OCI-LY7 (cell line): Measurements from ENCODE around the gene GALNT7. TPM values are rescaled to one million over a fixed set of nuclear protein-coding genes. Genes with fewer than 3 reads are reported as not detected.

Source experiments
- BruUV-seq: library from RNA; stranded (reverse); fragments of 400-500 nt; replicated peaks from 2 replicates; lab custom pipeline; 2021; lab: Mats Ljungman, UMichigan
- CTCF ChIA-PET: fragments of 300-600 bp; sonication (Branson Sonifier 250); formaldehyde crosslinking; loops from one replicate; lab custom pipeline; 2022; ENCODE audit warnings: antibody characterized with exemption; ENCODE audit not compliant: unreplicated experiment; lab: Charles Lee
- POLR2A ChIA-PET: fragments of 300-600 bp; sonication (Branson Sonifier 250); formaldehyde crosslinking; loops from one replicate; lab custom pipeline; 2022; ENCODE audit warnings: antibody characterized with exemption; lab: Charles Lee
- DNase-seq: peaks from one replicate; pipeline ENCODE4 v3.0.0-alpha.2; 2015; ENCODE audit warnings: low spot score
- H2AFZ ChIP-seq: fragments of 200-600 bp; sonication (generic), shearing (Covaris generic); 2 replicates; pipeline ENCODE4 v1.6.1; 2014; ENCODE audit warnings: mild to moderate bottlenecking, antibody characterized with exemption, low read length, moderate library complexity
- H3K27ac ChIP-seq: fragments of 200-600 bp; sonication (generic); 2 replicates; pipeline ENCODE4 v1.5.1; 2014; ENCODE audit warnings: mixed run types, low read depth, mild to moderate bottlenecking, moderate library complexity, low read length, inconsistent platforms; ENCODE audit not compliant: poor library complexity, severe bottlenecking
- H3K36me3 ChIP-seq: fragments of 200-600 bp; sonication (generic); 2 replicates; pipeline ENCODE4 v1.6.1; 2014; ENCODE audit warnings: mild to moderate bottlenecking, antibody characterized with exemption, low read length, moderate library complexity, mixed read lengths; ENCODE audit not compliant: insufficient read depth
- H3K4me1 ChIP-seq: fragments of 200-600 bp; sonication (generic); 2 replicates; pipeline ENCODE4 v1.5.1; 2014; ENCODE audit warnings: mild to moderate bottlenecking, low read length; ENCODE audit not compliant: insufficient read depth, poor library complexity, severe bottlenecking
- H3K4me2 ChIP-seq: fragments of 200-600 bp; sonication (generic); 2 replicates; pipeline ENCODE4 v1.6.1; 2014; ENCODE audit warnings: mild to moderate bottlenecking, low read length
- H3K4me3 ChIP-seq: fragments of 200-600 bp; sonication (generic); 2 replicates; pipeline ENCODE4 v1.5.1; 2014; ENCODE audit warnings: mild to moderate bottlenecking, low read depth, low read length; ENCODE audit not compliant: poor library complexity, severe bottlenecking
- H3K79me2 ChIP-seq: fragments of 200-600 bp; sonication (generic); 2 replicates; pipeline ENCODE4 v1.6.1; 2016; ENCODE audit warnings: low read depth, mild to moderate bottlenecking, low read length, moderate library complexity, mixed read lengths; ENCODE audit not compliant: insufficient read depth
- H3K9me2 ChIP-seq: fragments of 200-600 bp; sonication (generic); 2 replicates; pipeline ENCODE4 v1.6.1; 2016; ENCODE audit warnings: mild to moderate bottlenecking, low read length, mixed read lengths; ENCODE audit not compliant: insufficient read depth
- H3K9me3 ChIP-seq: fragments of 200-600 bp; sonication (generic); 2 replicates; pipeline ENCODE4 v1.6.1; 2014; ENCODE audit warnings: mild to moderate bottlenecking, mixed run types, low read length, mixed read lengths
- H4K20me1 ChIP-seq: fragments of 200-600 bp; sonication (generic); 2 replicates; pipeline ENCODE4 v1.6.1; 2014; ENCODE audit warnings: mild to moderate bottlenecking, antibody characterized with exemption, low read length, moderate library complexity, mixed read lengths; ENCODE audit not compliant: insufficient read depth
- EZH2phosphoT487 ChIP-seq: fragments of 200-600 bp; sonication (generic); IDR thresholded peaks from 2 replicates; pipeline ENCODE4 v1.6.1; 2018; ENCODE audit warnings: low read depth, borderline replicate concordance, mild to moderate bottlenecking, mixed run types, antibody characterized with exemption, low read length, moderate library complexity, mixed read lengths
- intact Hi-C: fragments of 100-400 bp; cut with micrococcal nuclease; formaldehyde crosslinking; loops from one replicate; pipeline ENCODE4 v1.10.0; 2022; ENCODE audit not compliant: unreplicated experiment
- total RNA-seq, 2 experiments: library from RNA; depleted of rRNA in 1 of 2; stranded (reverse); fragments of >200 nt in 1 of 2; shearing (Covaris generic) in 1 of 2; gene quantifications; 2 replicates each; pipeline ENCODE4 v1.2.3, GENCODE V29; 2014 to 2022
- TF ChIP-seq, protein P1 (sequence below): fragments of 200-600 bp; sonication (generic); conservative IDR thresholded peaks from 2 replicates; pipeline ENCODE4 v1.5.1; 2014; ENCODE audit warnings: mild to moderate bottlenecking, antibody characterized with exemption, low read length, moderate library complexity, mixed read lengths

The GALNT7 gene
- total RNA-seq, 2 experiments from 2014 or later: 20.3 to 34.4 TPM

DNA sequence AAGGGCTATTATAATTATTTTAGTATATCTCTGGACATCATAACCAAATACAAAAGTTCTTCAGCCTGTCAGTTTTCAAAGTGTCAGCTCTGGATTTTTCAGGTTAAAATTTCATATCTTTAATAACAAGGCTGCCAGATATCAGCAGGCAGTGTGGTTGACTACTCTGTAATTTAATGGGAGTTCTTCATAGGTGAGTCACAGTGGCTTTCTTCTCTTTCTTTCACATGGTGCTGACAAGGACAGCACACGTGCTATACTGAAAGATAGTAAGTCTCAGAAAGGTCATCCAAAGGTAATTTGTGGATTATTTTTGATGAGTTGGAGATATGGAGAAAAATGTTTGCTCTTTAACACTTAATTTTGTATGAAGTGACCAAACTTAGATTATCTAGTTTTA lies 43.2 kb downstream of the GALNT7 start:
- Histone ChIP-seq H3K4me1 (no peaks in the 10 kb centered on the region), H3K36me3 (no peaks in the 10 kb centered on the region), H3K27ac (no peak overlapping the region), H4K20me1 (peaks cover 6% of the 10 kb centered on the region; the same call in 1 of the 2 replicates), H2AFZ (no peak overlapping the region), H3K79me2 (peaks cover 23% of the 10 kb centered on the region; the same call in 1 of the 2 replicates), H3K4me2 (no peak overlapping the region), H3K4me3 (no peak overlapping the region), H3K9me2 (no peaks in the 10 kb centered on the region), H3K9me3 (no peaks in the 10 kb centered on the region)
- DNase-seq: no peak
- ChIA-PET CTCF (no interaction called here), POLR2A (interaction anchor here (1.0 kb wide), 1 partner anchor 8 kb away, joined by 3 read pairs; no protein-coding TSS in a partner anchor)
- intact Hi-C loops: no loop called here
- BruUV-seq: no TSS peak
- TF ChIP-seq, protein P1, sequence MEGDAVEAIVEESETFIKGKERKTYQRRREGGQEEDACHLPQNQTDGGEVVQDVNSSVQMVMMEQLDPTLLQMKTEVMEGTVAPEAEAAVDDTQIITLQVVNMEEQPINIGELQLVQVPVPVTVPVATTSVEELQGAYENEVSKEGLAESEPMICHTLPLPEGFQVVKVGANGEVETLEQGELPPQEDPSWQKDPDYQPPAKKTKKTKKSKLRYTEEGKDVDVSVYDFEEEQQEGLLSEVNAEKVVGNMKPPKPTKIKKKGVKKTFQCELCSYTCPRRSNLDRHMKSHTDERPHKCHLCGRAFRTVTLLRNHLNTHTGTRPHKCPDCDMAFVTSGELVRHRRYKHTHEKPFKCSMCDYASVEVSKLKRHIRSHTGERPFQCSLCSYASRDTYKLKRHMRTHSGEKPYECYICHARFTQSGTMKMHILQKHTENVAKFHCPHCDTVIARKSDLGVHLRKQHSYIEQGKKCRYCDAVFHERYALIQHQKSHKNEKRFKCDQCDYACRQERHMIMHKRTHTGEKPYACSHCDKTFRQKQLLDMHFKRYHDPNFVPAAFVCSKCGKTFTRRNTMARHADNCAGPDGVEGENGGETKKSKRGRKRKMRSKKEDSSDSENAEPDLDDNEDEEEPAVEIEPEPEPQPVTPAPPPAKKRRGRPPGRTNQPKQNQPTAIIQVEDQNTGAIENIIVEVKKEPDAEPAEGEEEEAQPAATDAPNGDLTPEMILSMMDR: no peak
- no peak for TF ChIP-seq EZH2phosphoT487

DNA sequence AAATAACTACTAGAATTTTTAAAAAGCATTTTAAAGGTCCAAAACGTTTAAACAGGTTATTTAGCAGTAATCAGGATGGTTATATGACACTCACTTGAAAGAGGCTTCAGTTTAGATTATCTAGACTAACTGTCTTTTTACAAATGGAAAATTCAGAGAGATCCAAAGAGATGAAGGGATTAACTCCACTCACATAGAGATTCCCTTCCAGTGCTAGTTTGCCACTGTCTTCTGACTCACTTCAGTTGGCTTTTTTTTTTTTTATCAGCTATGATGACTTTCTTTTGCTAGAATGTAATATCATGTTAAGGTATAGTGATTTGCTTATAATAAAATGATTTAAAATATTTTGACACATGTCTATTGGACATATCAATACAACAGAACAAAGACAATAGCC lies 43.8 kb downstream of the GALNT7 start:
- Histone ChIP-seq H3K27ac (no peak overlapping the region), H3K9me2 (no peaks in the 10 kb centered on the region), H3K4me3 (no peak overlapping the region), H3K79me2 (peaks cover 25% of the 10 kb centered on the region; the same call in 1 of the 2 replicates), H3K9me3 (no peaks in the 10 kb centered on the region), H3K36me3 (no peaks in the 10 kb centered on the region), H3K4me2 (no peak overlapping the region), H2AFZ (no peak overlapping the region), H4K20me1 (peaks cover 6% of the 10 kb centered on the region; the same call in 1 of the 2 replicates), H3K4me1 (no peaks in the 10 kb centered on the region)
- BruUV-seq: no TSS peak
- ChIA-PET POLR2A (no interaction called here), CTCF (no interaction called here)
- no peak for TF ChIP-seq EZH2phosphoT487
- TF ChIP-seq, protein P1: no peak
- no peak for DNase-seq
- intact Hi-C loops: no loop called here

DNA sequence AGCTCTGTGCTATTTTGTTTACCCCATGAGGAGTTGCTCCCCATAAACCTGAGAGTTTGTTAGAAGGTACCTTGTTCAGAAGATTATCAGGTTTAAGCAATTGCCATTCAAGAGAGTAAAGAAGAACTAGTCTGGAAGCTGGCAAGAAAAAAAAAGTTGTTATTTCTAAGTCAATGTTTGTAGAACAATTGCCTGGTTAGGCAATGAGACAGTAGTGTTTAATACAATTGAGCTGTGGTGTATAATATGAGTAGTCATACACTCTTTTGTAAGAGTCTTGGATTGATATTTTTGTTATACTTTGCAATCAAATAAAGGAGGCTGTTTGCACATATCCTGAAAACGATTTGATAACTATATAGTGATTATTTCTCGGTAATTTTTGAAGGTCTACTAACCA lies 44.7 kb downstream of the GALNT7 start:
- no peak overlapping the region for H3K27ac ChIP-seq
- H3K36me3 ChIP-seq: no peaks in the 10 kb centered on the region
- H3K4me1 ChIP-seq: peaks cover 6% of the 10 kb centered on the region
- intact Hi-C loops: no loop called here
- no peak overlapping the region for H3K4me2 ChIP-seq
- H2AFZ ChIP-seq: no peak overlapping the region
- ChIA-PET CTCF (no interaction called here), POLR2A (interaction anchor here (0.5 to 1.7 kb wide), 2 partner anchors 10 to 11 kb away, joined by 4 to 5 read pairs; no protein-coding TSS in a partner anchor)
- DNase-seq: no peak
- H3K79me2 ChIP-seq: peaks cover 25% of the 10 kb centered on the region
- no peaks in the 10 kb centered on the region for H3K9me3 ChIP-seq
- no peak overlapping the region for H3K4me3 ChIP-seq
- no TSS peak for BruUV-seq
- no peaks in the 10 kb centered on the region for H3K9me2 ChIP-seq
- peaks cover 6% of the 10 kb centered on the region; the same call in 1 of the 2 replicates for H4K20me1 ChIP-seq
- no peak for TF ChIP-seq EZH2phosphoT487
- TF ChIP-seq, protein P1: no peak
